Activated CD8-positive, alpha-beta memory T cell treated with anti-CD3 and anti-CD28 coated beads, Interleukin-2, amount 50 U/mL, for 4 hours (primary cell): ENCODE data around the gene CYBB.
A peak's percentile ranks its signal among the peaks of the same experiment; 100 is the strongest.
"Not testable (repeated sequence)": the region's sequence is repeated elsewhere in the genome, so short reads cannot be mapped to it uniquely, and the experiment has no call there.

Source experiments
- DNase-seq: peaks from one replicate; pipeline ENCODE4 v3.0.0-alpha.2; 2020

Gene CYBB

DNA sequence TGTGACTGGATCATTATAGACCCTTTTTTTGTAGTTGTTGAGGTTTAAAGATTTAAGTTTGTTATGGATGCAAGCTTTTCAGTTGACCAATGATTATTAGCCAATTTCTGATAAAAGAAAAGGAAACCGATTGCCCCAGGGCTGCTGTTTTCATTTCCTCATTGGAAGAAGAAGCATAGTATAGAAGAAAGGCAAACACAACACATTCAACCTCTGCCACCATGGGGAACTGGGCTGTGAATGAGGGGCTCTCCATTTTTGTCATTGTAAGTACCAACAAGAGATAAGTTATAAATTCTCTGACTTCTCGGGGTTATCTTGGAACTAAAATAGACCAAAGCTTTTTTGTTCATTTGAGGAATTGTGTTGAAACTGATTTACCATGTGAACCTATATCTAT lies at the start of gene CYBB:
Gene CYBB, plus strand, starts transcription at position 203 of the 400 bp plus-strand sequence. Its CDS starts 19 bp downstream, at position 222.
- DNase-seq = no peak

DNA sequence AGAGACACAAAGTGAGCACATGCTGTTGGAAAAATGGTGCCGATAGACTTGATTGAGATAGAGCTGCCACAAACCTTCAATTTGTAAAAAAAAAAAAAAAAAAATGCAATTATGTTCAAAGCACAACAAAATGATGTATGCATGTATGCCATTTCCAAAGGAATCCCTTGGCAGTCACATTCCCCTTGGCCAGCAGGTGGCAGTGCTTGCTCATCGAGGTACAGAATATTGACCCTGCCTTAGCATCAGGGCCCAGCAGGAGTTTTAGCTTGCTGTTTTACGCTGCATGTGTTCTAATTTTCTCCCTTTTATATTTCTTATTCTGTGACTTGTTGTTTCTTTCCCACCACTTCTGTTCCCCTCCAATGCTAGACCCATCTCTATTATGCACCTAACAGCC lies 34.5 kb upstream of the CYBB start:
- peak; percentile 79 for DNase-seq

DNA sequence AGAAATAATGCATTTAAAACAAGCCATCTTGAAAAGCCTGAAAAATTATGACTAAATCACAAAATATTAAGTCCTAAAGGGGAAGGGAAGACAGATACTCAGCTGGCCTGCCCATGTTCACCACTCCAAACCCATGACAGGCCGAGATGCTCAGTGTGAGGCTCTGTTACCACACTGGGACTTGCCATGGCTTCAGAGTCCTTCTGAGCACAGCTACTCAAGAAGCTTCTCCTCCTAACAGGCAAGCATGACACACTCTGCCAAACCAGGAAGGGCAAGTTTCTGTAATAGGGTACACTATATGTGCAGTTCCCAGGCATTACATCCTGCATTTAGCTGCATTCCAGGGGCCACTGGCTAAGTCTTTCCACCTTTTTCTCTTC lies 34.0 kb upstream of the CYBB start:
- no peak for DNase-seq

DNA sequence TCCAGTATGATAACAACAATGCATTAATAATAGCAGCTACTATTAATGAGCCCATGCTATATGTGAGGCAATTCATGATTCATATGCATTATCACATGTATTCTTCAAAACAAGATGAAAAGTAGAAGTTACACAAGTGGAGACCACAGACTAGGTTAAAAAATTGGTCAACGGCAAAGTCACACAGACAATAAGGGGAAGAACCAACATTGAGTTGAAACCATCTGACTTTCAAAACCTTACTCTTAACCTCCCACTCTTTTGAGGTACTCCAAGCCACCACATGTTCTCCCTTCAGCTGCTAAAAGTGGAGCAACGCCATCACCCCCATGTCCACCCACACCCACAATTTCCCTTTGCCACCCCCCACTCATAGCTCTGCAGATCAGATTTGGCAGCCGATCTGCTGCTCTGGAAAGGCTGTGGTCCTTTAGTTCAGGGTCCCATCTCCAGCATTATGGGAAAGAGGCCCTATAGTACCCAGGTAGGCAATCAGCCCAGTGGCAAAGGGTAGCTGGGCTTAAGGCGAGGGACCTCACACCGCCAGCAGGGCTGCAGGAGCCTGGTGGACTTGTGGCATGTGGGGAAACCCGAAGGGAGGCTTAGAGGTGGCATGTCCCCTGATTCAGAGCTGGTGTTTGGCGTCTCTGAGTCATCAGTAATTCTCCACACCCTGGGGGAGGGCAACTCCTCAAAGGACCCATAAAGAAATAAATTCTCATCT lies 33.5 kb upstream of the CYBB start:
- no peak for DNase-seq

DNA sequence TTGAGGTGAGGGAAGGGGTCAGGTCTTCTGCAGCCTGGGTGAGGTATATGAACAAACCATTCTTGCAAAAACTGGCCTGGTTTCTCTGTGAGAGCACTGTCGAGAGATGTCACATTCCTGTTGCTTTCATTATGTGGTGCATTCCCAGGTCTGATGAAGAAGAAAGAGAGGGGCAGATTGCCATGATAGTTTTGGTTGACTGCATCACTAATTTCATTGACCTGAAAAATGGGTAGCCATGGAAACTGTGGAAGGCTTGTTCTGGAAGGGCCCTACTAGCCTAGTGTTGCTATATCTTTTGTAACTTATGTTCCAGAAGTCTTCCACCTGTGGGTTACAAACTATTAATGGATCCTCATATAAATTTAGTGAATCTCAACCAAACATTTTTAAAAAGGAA lies 32.9 kb upstream of the CYBB start:
- no peak for DNase-seq

DNA sequence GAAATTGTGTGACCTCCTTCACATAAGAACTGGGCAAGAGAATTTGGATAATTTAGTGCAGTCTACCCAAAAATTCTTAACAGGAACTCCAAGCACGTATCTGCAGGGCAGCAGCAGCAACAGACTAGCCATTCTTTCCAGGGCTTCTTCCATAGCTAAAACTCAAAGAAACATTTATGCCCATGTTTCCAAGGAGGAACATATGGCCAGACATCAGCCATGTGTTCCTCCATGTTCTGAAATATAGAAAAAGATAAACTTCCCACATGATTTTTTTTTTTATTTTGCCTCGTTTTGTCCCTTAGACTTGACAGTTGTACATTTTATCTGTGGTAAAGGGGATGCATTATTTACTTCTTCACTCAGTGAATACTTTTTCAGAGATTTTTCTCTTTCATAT lies 27.6 kb upstream of the CYBB start:
- DNase-seq = no peak

DNA sequence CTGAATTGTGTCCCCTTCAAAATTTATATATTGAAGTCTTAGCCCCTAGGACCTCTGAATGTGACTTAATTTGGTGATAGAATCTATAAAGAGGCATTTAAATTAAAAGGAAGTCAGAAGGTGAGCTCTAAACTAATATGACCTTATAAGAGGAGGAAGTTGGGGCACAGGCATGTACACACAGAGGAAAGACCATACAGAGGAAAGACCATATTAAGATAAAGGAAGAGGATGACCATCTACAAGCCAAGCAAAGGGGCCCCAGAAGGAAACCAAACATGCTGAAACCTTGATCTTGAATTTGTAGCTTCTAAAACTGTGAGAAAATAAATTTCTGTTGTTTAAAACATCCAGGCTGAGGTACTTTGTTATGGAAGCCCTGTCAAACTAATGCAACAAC lies 26.9 kb upstream of the CYBB start:
- no peak for DNase-seq

DNA sequence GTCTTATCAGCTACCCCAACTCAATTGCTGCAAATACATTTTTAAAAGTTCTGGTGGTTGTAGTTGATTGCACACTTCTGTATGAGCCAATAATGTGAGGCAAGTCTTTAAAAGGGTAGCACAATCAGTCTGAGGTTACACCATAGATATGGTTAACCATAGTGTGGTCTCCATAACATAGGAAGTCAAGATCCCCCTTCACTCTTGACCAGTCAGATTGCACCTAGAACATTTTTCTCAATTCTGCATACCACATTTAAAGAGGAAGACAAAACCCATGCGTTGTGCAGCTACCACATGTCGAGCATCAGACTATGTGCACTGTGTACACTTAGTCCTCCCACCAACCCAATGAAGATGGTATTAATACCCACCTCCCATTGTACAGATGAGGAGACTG lies 26.5 kb upstream of the CYBB start:
- no peak for DNase-seq

DNA sequence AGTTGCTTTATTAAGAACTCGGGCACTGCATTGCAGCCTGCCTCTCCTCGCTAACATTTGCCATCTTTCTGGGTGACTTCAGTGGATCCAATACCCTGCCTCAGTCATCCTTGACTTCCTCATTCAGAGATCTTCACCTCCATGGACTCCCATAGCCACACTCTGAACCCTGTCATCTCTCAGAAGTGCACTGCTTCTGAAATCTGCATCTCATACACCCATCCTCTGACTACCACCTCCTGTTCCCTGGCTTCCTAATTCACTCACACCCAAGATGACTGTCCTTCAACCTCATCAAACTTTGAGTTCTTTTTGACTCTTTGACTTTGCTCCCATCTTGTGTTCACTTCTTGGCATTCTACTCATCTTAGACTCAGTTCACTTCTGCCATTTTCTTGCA lies 25.3 kb upstream of the CYBB start:
- DNase-seq = no peak

DNA sequence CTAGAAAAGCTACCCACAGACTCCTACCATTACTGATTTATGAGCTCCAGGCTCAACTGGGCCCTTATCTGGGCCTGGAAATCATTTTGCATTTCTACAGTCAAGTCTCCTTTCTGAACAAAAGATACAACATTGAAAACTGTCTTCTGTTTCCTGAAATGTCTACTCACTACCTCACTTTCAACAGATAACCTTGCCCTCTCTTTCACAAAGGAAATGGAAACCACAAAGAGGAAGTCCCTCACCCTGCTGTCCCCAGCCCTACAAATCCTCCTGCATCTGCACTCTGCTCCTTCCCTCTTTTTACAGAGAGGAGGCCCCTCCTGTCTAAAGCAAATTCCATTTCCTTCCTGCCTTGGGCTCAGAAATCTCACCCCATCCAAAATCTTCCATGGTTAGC lies 24.8 kb upstream of the CYBB start:
- no peak for DNase-seq

DNA sequence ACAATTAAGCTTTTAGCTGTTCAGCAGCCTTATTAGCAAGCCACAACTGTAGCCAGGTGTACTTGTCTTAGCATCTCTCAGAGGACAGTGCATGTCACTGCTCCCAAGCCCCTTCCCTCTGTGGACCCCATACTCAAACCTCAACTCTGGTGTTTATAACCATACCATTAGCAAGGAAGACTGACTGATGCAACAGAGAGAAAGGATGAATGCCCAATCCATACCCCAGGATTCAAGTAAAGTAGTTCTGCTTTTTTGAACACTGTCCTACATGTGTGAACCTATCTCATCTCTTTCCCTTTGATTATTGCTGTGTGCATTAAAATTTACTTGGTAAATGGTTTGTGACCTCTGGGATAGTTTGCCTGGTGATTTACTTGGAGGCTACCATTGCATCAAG lies 22.8 kb upstream of the CYBB start:
- DNase-seq = no peak

DNA sequence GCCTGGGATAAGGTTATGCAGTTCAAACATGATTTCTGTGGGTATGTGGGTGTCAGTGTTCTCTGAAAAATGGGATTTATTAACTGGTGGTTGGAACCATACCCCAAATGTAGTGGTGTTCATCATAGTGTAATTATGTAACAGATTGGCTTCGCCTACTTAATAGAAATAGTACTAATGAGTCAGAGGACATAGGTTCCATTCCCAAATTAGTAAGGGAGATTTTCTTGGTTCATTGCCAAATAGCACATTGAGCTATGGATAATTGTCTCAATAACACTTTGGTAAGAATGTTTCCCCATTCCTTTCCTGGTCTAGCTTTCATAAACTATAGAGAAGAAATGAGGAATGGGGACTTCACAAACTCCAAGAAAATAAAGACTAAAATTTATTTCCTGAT lies 20.5 kb upstream of the CYBB start:
- no peak for DNase-seq

DNA sequence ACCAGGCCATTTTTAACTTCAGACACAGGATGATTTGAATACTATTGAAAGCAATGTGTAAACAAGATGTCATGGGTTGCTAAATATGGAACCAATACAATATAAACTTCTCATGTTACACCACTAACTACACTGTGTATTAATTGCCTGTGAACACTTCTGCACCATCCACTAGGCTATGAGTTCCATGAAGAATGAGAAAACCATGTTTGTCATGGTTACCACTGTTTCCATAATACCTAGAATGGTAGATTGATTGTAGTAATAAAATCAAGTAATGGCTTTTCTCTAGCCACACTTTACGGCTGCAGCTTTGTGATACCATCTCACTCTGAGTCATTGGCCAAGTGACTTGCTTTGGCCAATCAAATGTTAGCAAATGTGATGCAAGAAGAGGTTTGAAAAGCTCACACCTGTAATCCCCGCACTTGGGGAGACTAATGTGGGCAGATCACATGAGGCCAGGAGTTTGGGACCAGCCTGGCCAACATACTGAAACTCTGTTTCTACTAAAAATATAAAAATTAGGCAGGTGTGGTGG lies 19.9 kb upstream of the CYBB start:
- DNase-seq = no peak

DNA sequence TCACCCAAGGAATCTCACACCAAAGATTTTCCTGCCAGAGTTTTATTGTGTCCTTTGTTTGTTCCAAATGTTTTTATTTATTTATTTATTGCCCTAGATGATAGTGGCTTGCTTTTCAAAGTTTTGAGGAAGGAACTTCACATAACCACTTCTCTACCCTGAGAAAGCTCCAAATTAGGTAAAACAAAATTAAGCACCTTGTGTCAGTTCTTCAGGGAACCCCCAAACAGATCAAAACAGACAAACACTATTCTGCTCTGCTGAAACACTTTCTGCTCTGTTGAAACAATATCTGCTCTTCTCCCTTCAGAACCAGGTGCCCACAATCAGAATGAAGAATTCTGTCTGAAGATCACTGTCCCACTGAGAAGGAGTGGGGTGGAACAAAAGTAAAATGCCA lies 16.5 kb upstream of the CYBB start:
- DNase-seq = no peak

DNA sequence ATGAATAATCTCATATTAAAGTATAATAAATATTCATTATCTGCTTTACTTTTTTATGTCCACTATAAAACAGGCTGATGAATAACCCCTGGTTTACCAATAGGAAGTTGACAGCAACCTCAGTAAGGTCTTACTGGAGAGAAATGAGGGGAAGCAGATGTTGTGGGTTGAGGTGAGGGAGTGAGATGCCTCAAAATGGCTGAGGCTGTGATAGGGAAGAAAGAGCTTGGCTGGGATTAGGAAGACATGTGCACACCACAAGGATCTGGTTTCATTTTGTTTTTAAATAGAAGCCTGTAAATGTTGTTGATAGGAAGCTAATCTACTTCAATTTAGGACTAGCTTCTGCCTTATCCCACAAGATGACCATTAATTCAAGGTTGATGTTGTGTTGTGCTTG lies 14.4 kb upstream of the CYBB start:
- DNase-seq = no peak

DNA sequence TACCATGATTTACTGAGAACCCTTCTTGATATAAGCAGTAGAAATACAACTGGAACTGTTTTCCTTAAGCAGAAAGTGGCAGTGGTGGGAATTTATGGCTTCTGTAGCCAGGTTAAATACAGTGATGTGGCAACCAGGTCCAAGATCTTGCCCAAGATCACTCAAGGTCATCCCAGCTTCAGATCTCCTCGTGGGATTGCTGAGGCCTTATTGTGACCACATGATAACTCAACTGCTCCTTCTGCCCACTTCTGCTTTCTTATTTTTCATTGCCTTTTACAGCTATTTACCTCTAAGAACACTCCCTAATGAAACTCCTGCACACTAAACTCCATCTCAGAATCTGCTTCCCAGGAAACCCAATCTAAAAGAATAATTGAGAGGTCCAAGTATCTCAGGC lies 12.4 kb upstream of the CYBB start:
- DNase-seq = no peak

DNA sequence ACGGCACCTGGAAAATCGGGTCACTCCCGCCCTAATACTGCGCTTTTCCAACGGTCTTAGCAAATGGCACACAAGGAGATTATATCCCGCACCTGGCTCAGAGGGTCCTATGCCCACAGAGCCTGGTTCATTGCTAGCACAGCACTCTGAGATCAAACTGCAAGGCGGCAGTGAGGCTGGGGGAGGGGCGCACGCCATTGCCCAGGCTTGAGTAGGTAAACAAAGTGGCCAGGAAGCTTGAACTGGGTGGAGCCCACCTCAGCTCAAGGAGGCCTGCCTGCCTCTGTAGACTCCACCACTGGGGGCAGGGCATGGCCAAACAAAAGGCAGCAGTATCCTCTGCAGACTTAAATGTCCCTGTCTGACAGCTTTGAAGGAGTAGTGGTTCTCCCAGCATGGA lies 11.0 kb upstream of the CYBB start:
- not testable (repeated sequence) for DNase-seq

DNA sequence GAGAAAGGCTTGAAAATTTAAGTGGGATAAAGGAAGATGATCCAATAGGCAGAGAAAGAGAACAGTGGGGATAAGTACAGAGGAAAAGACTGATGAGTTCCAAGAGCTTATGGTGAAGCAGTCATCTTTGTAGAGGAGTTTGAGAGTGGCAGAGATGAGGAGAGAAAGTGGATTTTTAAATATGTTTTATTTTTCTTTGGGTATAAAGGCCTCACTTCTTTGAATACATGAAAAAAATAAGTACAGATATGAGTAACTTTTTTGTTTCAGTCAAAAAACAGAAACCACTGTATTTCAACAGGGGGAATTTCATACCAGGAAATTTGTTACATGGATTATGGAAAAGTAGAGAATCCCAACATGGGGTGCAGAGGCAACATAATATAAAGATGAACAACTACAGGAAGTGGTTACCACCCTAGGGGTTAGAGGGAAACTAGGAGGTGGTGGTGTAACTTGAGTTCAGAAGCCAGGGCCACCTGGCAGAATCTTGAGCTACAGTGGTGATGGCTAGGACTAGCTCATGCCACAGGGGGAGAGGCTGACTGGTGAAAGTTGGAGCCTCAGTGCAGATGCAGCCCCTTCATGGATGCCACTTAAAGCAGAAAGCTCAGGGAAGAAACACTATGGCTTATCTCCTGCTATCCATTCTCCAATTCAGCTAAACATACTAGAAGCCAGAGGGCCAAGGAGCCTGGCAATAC lies 3.4 kb upstream of the CYBB start:
- DNase-seq = no peak

DNA sequence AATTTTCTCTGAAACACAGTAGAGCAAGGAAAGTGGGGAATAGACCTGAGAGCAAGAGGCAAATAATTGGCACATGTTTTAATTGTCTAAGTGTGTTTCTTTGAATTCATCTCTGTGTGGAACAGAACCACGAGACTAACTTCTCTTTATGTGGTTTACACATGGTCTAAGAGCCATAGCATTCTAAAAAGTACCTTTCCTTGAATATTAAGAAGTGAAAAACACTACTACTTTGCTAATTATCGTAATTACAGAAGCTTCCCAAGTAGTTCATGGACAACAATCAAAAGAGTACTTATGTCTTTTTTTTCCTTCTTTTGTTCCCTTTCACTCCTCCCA lies 2.9 kb upstream of the CYBB start:
- DNase-seq = no peak

DNA sequence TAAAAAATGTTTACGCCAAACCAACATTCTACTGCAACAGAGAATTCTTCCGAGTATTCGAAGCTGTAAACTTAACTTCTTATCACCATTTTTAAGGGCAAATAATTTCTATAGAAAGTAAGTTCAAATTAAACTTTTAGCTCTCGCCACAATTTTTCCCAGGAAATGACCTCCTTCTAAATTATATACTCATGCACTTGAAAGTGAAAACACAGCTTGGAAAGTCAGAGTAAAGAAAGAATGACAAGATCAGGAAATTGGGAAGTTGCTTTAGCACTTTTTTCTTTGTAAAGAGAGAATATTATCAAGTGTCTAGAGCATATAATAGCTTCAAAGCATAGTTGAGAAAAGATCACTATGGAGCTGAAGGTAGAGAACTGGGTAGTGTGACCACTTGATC lies 1.2 kb downstream of the CYBB start:
- DNase-seq = no peak

DNA sequence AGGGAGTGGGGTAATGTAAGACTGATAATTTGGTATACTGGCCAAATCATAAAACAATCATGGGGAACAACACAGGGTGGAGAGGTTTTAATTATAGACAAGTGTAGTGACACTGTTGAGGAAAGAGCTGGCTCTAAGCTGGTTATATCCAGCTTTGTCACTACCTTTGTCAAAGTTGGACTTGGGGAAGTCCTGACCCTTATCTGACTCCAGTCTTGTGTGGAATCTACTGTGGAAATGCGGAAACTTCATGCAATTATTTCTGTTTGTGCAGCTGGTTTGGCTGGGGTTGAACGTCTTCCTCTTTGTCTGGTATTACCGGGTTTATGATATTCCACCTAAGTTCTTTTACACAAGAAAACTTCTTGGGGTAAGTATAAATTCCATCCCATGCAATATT lies 2.0 kb downstream of the CYBB start:
- DNase-seq = no peak

DNA sequence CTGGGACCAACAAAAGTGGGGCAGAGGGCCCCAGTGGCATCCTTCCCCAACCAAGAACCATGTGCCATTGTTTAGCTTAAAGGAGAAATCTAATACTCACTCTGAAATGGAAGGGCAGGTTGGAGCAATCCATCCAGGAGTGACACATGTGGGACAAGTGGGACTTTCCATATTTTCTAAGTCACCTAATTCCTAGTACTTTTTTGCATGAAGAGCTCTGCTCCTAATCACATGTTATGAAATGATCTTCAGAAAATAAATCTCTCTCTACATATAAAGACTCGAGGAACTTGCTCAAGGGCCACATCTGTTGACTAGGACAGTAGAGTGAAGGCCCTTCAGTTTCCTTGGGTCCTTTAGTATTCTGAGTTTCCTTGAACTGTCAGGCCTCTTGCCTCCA lies 2.5 kb downstream of the CYBB start:
- DNase-seq = no peak

DNA sequence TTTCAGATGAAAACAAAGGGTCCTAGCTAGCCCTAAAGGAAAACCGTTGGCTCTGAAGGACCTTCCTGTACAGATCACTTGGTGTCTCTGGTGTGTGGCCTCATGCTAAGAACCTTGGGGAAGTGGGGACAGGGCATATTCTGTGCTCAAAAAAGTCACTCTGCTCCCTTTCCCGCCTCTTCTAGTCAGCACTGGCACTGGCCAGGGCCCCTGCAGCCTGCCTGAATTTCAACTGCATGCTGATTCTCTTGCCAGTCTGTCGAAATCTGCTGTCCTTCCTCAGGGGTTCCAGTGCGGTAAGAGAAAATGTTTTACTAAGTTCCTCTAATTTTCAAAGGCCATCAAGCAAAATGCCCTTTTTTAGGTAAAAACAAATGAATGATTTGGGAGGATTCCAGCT lies 3.4 kb downstream of the CYBB start:
- DNase-seq = no peak

DNA sequence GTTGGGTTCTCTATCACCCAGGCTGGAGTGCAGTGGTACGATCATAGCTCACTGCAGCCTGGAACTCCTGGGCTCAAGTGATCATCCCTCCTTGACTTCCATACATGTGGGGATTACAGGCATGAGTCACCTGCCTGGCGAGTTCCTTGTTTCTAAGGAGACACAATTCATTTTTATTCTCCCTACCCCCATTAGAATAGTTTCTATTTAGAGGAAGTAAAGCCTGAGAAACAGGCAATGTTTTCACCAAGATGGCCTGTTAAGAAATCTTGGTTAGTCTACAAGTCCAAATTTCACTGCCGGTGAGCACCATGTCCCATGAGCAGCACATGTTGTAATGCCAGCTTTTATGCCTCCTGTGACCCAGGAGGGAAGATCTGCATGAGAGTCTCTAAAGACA lies 5.7 kb downstream of the CYBB start:
- DNase-seq = no peak
